Esophagus muscularis mucosa (tissue), 4 donors: ENCODE results near the gene DISC1. TPM values are rescaled to one million over a fixed set of nuclear protein-coding genes. Genes with fewer than 3 reads are reported as not detected.

ENCODE experiments used
- DNase-seq: peaks from one replicate; pipeline ENCODE4 v3.0.0-alpha.2; 2017; ENCODE audit errors: extremely low spot score
- H3K27ac ChIP-seq, 4 donors: fragments of 200-600 bp; sonication (generic); replicated peaks in 1 of 4; 1 replicate in 3 of 4; 2 replicates in 1 of 4; pipeline ENCODE4 v1.5.1; 2016 to 2019; ENCODE audit warnings: mild to moderate bottlenecking in 1 of 4
- H3K27me3 ChIP-seq, 4 donors: fragments of 200-600 bp; sonication (generic); one replicate each; pipeline versions ENCODE4 v1.5.1 to v1.6.0; 2016 to 2019
- H3K36me3 ChIP-seq, 4 donors: fragments of 200-600 bp; sonication (generic); one replicate each; pipeline ENCODE4 v1.5.1; 2016 to 2019
- H3K4me1 ChIP-seq, 4 donors: fragments of 200-600 bp; sonication (generic); one replicate each; pipeline ENCODE4 v1.5.1; 2016 to 2019
- H3K4me3 ChIP-seq, 4 donors: fragments of 200-600 bp; sonication (generic); 1 replicate in 2 of 4; 2 replicates in 2 of 4; pipeline ENCODE4 v1.5.1; 2016 to 2019; ENCODE audit warnings: mild to moderate bottlenecking in 4 of 4, moderate library complexity in 1 of 4
- H3K9me3 ChIP-seq, 4 donors: fragments of 200-600 bp; sonication (generic); 1 replicate in 3 of 4; 2 replicates in 1 of 4; pipeline ENCODE4 v1.5.1; 2016 to 2019
- EP300 ChIP-seq: sonication (generic); formaldehyde crosslinking; IDR thresholded peaks from one replicate; pipeline ENCODE4 v1.6.1; 2017; ENCODE audit warnings: antibody characterized with exemption
- POLR2A ChIP-seq: fragments of 450-650 bp; IDR thresholded peaks from one replicate; pipeline ENCODE4 v1.6.1; 2017; ENCODE audit warnings: antibody characterized with exemption, moderate library complexity, mild to moderate bottlenecking, low read depth
- POLR2AphosphoS5 ChIP-seq, 2 donors: sonication (generic); formaldehyde crosslinking; IDR thresholded peaks; one replicate each; pipeline ENCODE4 v1.6.1; 2017; ENCODE audit warnings: antibody characterized with exemption in 2 of 2
- WGBS: methylation state at CpG from one replicate; pipeline ENCODE4 v1.1.5; 2018; 5-methylcytosine and 5-hydroxymethylcytosine counted together
- intact Hi-C: fragments of 100-400 bp; cut with DNase I; formaldehyde crosslinking; loops from one replicate; pipeline ENCODE4 v1.15.1; 2023
- total RNA-seq, 4 donors: library from RNA; depleted of rRNA; stranded (reverse); fragments of >200 nt; gene quantifications; one replicate each; pipeline versions ENCODE4 v1.1.0 to v1.2.1, GENCODE V29; 2016
- TF ChIP-seq, protein P1 (sequence below), 3 experiments: fragments of 200-600 bp in 2 of 3; fragments of 450-650 bp in 1 of 3; sonication (generic) in 2 of 3; IDR thresholded peaks; one replicate each; pipeline ENCODE4 v1.5.1; 2017 to 2019; ENCODE audit warnings: antibody characterized with exemption in 3 of 3, mild to moderate bottlenecking in 2 of 3, moderate library complexity in 1 of 3

DISC1 gene
- total RNA-seq, 4 donors from 2014 or later: 5.3 to 6.6 (median 6.2) TPM

DNA sequence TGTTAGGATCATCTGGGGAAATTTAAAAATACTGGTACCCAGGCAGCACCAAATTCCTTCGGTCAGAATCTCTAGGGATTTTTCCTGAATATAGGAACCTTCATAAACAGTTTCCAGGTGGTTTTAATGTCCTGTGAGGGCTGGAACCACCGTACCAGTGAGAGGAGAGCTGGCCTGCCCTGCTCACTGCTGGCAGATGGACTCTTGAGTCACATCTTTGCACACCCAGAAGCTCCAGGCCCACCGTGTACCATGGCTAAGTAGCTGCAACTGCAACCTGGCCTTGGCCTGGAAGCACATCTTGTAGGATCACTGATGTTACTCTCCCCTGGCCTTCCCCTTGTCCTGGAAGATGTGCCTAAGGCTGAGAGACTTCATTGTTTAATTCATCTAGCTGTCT is 181.5 kb downstream of the DISC1 start:
- no peak overlapping the region for H3K27ac ChIP-seq
- H3K4me1 ChIP-seq: peaks cover 0 to 5% (median 4%) of the 10 kb centered on the region in 4 donors
- H3K36me3 ChIP-seq: no peaks in the 10 kb centered on the region
- 85% methylated on average over 3 of the region's 3 CpGs for WGBS
- H3K4me3 ChIP-seq: no peak overlapping the region
- intact Hi-C loops: no loop called here
- no peaks in the 10 kb centered on the region for H3K9me3 ChIP-seq
- no peak for TF ChIP-seq POLR2A
- TF ChIP-seq EP300: no peak
- TF ChIP-seq POLR2AphosphoS5 (IDR thresholded peaks at IDR 0.05): no peak
- TF ChIP-seq, protein P1, sequence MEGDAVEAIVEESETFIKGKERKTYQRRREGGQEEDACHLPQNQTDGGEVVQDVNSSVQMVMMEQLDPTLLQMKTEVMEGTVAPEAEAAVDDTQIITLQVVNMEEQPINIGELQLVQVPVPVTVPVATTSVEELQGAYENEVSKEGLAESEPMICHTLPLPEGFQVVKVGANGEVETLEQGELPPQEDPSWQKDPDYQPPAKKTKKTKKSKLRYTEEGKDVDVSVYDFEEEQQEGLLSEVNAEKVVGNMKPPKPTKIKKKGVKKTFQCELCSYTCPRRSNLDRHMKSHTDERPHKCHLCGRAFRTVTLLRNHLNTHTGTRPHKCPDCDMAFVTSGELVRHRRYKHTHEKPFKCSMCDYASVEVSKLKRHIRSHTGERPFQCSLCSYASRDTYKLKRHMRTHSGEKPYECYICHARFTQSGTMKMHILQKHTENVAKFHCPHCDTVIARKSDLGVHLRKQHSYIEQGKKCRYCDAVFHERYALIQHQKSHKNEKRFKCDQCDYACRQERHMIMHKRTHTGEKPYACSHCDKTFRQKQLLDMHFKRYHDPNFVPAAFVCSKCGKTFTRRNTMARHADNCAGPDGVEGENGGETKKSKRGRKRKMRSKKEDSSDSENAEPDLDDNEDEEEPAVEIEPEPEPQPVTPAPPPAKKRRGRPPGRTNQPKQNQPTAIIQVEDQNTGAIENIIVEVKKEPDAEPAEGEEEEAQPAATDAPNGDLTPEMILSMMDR (IDR thresholded peaks at IDR 0.05): no peak
- DNase-seq: no peak
- no peaks in the 10 kb centered on the region for H3K27me3 ChIP-seq

GRCh38 chr1:231808990-231809389 is 182.4 kb downstream of the DISC1 start:
- no peak for DNase-seq
- 66% methylated on average over 2 of the region's 2 CpGs for WGBS
- Histone ChIP-seq H3K36me3 (no peaks in the 10 kb centered on the region), H3K27me3 (no peaks in the 10 kb centered on the region), H3K4me1 (peaks cover 0 to 5% (median 4%) of the 10 kb centered on the region in 4 donors), H3K9me3 (no peaks in the 10 kb centered on the region), H3K4me3 (no peak overlapping the region), H3K27ac (peak overlapping the region in 1 of 4 donors; percentile 19)
- intact Hi-C loops: no loop called here
- TF ChIP-seq EP300 (no peak), POLR2AphosphoS5 (IDR thresholded peaks at IDR 0.05) (no peak), POLR2A (no peak)
- TF ChIP-seq, protein P1 (IDR thresholded peaks at IDR 0.05): no peak

- H3K4me1 ChIP-seq: peaks cover 0 to 5% (median 4%) of the 10 kb centered on the region in 4 donors
- 93% methylated on average over 6 of the region's 6 CpGs for WGBS
- H3K4me3 ChIP-seq: no peak overlapping the region
- no peaks in the 10 kb centered on the region for H3K36me3 ChIP-seq
- no peaks in the 10 kb centered on the region for H3K9me3 ChIP-seq
- no peak for DNase-seq
- no peaks in the 10 kb centered on the region for H3K27me3 ChIP-seq
- no peak overlapping the region for H3K27ac ChIP-seq
- intact Hi-C loops: no loop called here
- TF ChIP-seq, protein P1 (IDR thresholded peaks at IDR 0.05): no peak
- no peak for TF ChIP-seq POLR2AphosphoS5 (IDR thresholded peaks at IDR 0.05)
- no peak for TF ChIP-seq POLR2A
- TF ChIP-seq EP300: no peak
These were observed 183.8 kb downstream of the DISC1 start for GRCh38 chr1:231810415-231810814.

- 49% methylated on average over 2 of the region's 2 CpGs for WGBS
- H3K4me1 ChIP-seq: peaks cover 0 to 9% (median 0%) of the 10 kb centered on the region in 4 donors
- intact Hi-C loops: no loop called here
- no peaks in the 10 kb centered on the region for H3K9me3 ChIP-seq
- H3K36me3 ChIP-seq: no peaks in the 10 kb centered on the region
- TF ChIP-seq POLR2AphosphoS5 (IDR thresholded peaks at IDR 0.05) (no peak), POLR2A (no peak), EP300 (no peak)
- TF ChIP-seq, protein P1 (IDR thresholded peaks at IDR 0.05): no peak
- DNase-seq: no peak
- no peaks in the 10 kb centered on the region for H3K27me3 ChIP-seq
- no peak overlapping the region for H3K4me3 ChIP-seq
- no peak overlapping the region for H3K27ac ChIP-seq
These were observed 187.4 kb downstream of the DISC1 start for GRCh38 chr1:231814021-231814420.

DNA sequence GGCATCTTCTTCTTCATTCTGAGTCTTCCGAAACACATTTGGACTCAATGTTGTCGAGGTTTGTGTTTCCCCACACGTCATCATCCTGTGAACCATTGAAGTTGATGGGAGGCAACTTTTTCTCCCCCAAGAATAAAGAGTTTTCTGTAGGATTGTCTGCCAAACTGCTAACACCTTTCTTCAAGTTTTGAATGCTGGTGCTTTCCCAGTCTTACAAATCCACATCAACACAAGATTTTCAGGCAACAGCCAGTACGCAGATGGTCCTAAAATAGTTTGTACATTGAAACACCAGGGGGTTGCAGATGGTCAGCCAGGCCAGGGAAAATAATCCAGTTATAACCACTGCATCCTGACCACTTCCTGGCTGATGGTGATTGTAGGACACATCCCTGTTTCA is 187.9 kb downstream of the DISC1 start:
- H3K27ac ChIP-seq: no peak overlapping the region
- H3K27me3 ChIP-seq: no peaks in the 10 kb centered on the region
- intact Hi-C loops: no loop called here
- DNase-seq: no peak
- peaks cover 0 to 10% (median 0%) of the 10 kb centered on the region in 4 donors for H3K4me1 ChIP-seq
- no peaks in the 10 kb centered on the region for H3K9me3 ChIP-seq
- 73% methylated on average over 4 of the region's 4 CpGs for WGBS
- no peak for TF ChIP-seq EP300
- no peak for TF ChIP-seq POLR2AphosphoS5 (IDR thresholded peaks at IDR 0.05)
- TF ChIP-seq POLR2A: no peak
- TF ChIP-seq, protein P1 (IDR thresholded peaks at IDR 0.05): no peak
- H3K4me3 ChIP-seq: no peak overlapping the region
- no peaks in the 10 kb centered on the region for H3K36me3 ChIP-seq
